ENCODE measurements around the gene SETX.

SETX gene

GRCh38 chr9:132350861-132351315 is 3.9 kb downstream of the SETX start:
- peaks cover 76% of the 10 kb centered on the region for H3K36me3 ChIP-seq (ENCODE audit: insufficient read depth, low read length)
- H3K9ac ChIP-seq (ENCODE audit: low read length): peak overlapping the region; percentile 45
- H2AFZ ChIP-seq (ENCODE audit: low read length): no peak overlapping the region
- no peaks in the 10 kb centered on the region for H3K27me3 ChIP-seq (ENCODE audit: insufficient read depth, low read length)
- no peaks in the 10 kb centered on the region for H3K9me3 ChIP-seq (ENCODE audit: low read length)
- no peaks in the 10 kb centered on the region for H4K20me1 ChIP-seq (ENCODE audit: insufficient read depth, low read length)
- peaks cover 52% of the 10 kb centered on the region for H3K4me1 ChIP-seq (ENCODE audit: insufficient read depth, low read length, severe bottlenecking)
- H3F3A ChIP-seq (ENCODE audit: insufficient read depth, low read length): no peaks in the 10 kb centered on the region
- H3K4me3 ChIP-seq (ENCODE audit: low read depth, low read length, poor library complexity, severe bottlenecking): peak overlapping the region; percentile 93
- peak overlapping the region; percentile 74 for H3K27ac ChIP-seq (ENCODE audit: low read depth, low read length, poor library complexity, severe bottlenecking)
- H3K9me2 ChIP-seq (ENCODE audit: low read depth, low read length): no peaks in the 10 kb centered on the region
- H3K79me2 ChIP-seq (ENCODE audit: insufficient read depth, low read length): peaks cover 23% of the 10 kb centered on the region
- TF ChIP-seq CTCF (IDR thresholded peaks at IDR 0.05; ENCODE audit: low read length): no peak
- TF ChIP-seq EZH2 (IDR thresholded peaks at IDR 0.05; ENCODE audit: borderline replicate concordance, low read length): no peak
- H3K4me2 ChIP-seq (ENCODE audit: low read length): peak overlapping the region; percentile 87

GRCh38 chr9:132348676-132349075 is 6.1 kb downstream of the SETX start:
- no peak overlapping the region for H3K4me2 ChIP-seq (ENCODE audit: low read length)
- no peaks in the 10 kb centered on the region for H3K9me3 ChIP-seq (ENCODE audit: low read length)
- no peaks in the 10 kb centered on the region for H3K9me2 ChIP-seq (ENCODE audit: low read depth, low read length)
- H3K27ac ChIP-seq (ENCODE audit: low read depth, low read length, poor library complexity, severe bottlenecking): no peak overlapping the region
- H4K20me1 ChIP-seq (ENCODE audit: insufficient read depth, low read length): no peaks in the 10 kb centered on the region
- no peak overlapping the region for H3K4me3 ChIP-seq (ENCODE audit: low read depth, low read length, poor library complexity, severe bottlenecking)
- peaks cover 14% of the 10 kb centered on the region for H3K79me2 ChIP-seq (ENCODE audit: insufficient read depth, low read length)
- peaks cover 44% of the 10 kb centered on the region for H3K4me1 ChIP-seq (ENCODE audit: insufficient read depth, low read length, severe bottlenecking)
- H3F3A ChIP-seq (ENCODE audit: insufficient read depth, low read length): no peaks in the 10 kb centered on the region
- H3K9ac ChIP-seq (ENCODE audit: low read length): no peak overlapping the region
- TF ChIP-seq CTCF (IDR thresholded peaks at IDR 0.05; ENCODE audit: low read length) (no peak), EZH2 (IDR thresholded peaks at IDR 0.05; ENCODE audit: borderline replicate concordance, low read length) (no peak)
- H3K27me3 ChIP-seq (ENCODE audit: insufficient read depth, low read length): no peaks in the 10 kb centered on the region
- peaks cover 94% of the 10 kb centered on the region for H3K36me3 ChIP-seq (ENCODE audit: insufficient read depth, low read length)
- no peak overlapping the region for H2AFZ ChIP-seq (ENCODE audit: low read length)

GRCh38 chr9:132346177-132346576 is 8.6 kb downstream of the SETX start:
- H3K9ac ChIP-seq (ENCODE audit: low read length): no peak overlapping the region
- peaks cover 5% of the 10 kb centered on the region for H3K79me2 ChIP-seq (ENCODE audit: insufficient read depth, low read length)
- H3K4me3 ChIP-seq (ENCODE audit: low read depth, low read length, poor library complexity, severe bottlenecking): no peak overlapping the region
- TF ChIP-seq CTCF (IDR thresholded peaks at IDR 0.05; ENCODE audit: low read length): no peak
- no peak for TF ChIP-seq EZH2 (IDR thresholded peaks at IDR 0.05; ENCODE audit: borderline replicate concordance, low read length)
- H3K27me3 ChIP-seq (ENCODE audit: insufficient read depth, low read length): no peaks in the 10 kb centered on the region
- no peak overlapping the region for H3K4me2 ChIP-seq (ENCODE audit: low read length)
- H3K9me2 ChIP-seq (ENCODE audit: low read depth, low read length): no peaks in the 10 kb centered on the region
- no peak overlapping the region for H3K27ac ChIP-seq (ENCODE audit: low read depth, low read length, poor library complexity, severe bottlenecking)
- no peaks in the 10 kb centered on the region for H4K20me1 ChIP-seq (ENCODE audit: insufficient read depth, low read length)
- no peaks in the 10 kb centered on the region for H3F3A ChIP-seq (ENCODE audit: insufficient read depth, low read length)
- no peak overlapping the region for H2AFZ ChIP-seq (ENCODE audit: low read length)
- peaks cover 94% of the 10 kb centered on the region for H3K36me3 ChIP-seq (ENCODE audit: insufficient read depth, low read length)
- H3K9me3 ChIP-seq (ENCODE audit: low read length): no peaks in the 10 kb centered on the region
- H3K4me1 ChIP-seq (ENCODE audit: insufficient read depth, low read length, severe bottlenecking): peaks cover 19% of the 10 kb centered on the region
